HAP-1 (cell line): ENCODE data around the gene RAET1E.
"Not testable (repeated sequence)": the region's sequence is repeated elsewhere in the genome, so short reads cannot be mapped to it uniquely, and the experiment has no call there.

ENCODE experiments used
- DNase-seq, 2 experiments: peaks; one replicate each; pipeline ENCODE4 v3.0.0-alpha.2; 2016 to 2020; ENCODE audit warnings: low spot score in 2 of 2
- H3K27me3 ChIP-seq: fragments of 250-450 bp; sonication (Bioruptor Pico); 2 replicates; pipeline ENCODE4 v1.5.1; 2020; ENCODE audit warnings: low read depth, mild to moderate bottlenecking, moderate library complexity
- H3K36me3 ChIP-seq: fragments of 250-450 bp; sonication (Bioruptor Pico); replicated peaks from 2 replicates; pipeline ENCODE4 v1.5.1; 2020; ENCODE audit warnings: mild to moderate bottlenecking
- H3K4me1 ChIP-seq: fragments of 250-450 bp; sonication (Bioruptor Pico); 2 replicates; pipeline ENCODE4 v1.5.1; 2020; ENCODE audit warnings: mild to moderate bottlenecking
- H3K4me3 ChIP-seq: fragments of 250-450 bp; sonication (Bioruptor Pico); 2 replicates; pipeline ENCODE4 v1.5.1; 2020; ENCODE audit warnings: mild to moderate bottlenecking, moderate library complexity
- H3K9me3 ChIP-seq: fragments of 250-450 bp; sonication (Bioruptor Pico); 2 replicates; pipeline ENCODE4 v1.5.1; 2020; ENCODE audit warnings: mild to moderate bottlenecking, moderate library complexity
- in situ Hi-C: fragments of 300-500 bp; cut with MboI; formaldehyde crosslinking; loops from 3 replicates; pipeline ENCODE4 v1.14.3; 2020; ENCODE audit warnings: low sequenced_read_pairs, inconsistent platforms, mixed read lengths

The RAET1E gene

GRCh38 chr6:149856256-149856994 lies 41.5 kb downstream of the RAET1E start:
- H3K4me1 ChIP-seq: peaks cover 18% of the 10 kb centered on the region
- in situ Hi-C loops: no loop called here
- DNase-seq: no peak

GRCh38 chr6:149855741-149856140 lies 42.2 kb downstream of the RAET1E start:
- peak in 1 of 2 experiments; percentile 4 for DNase-seq
- no peak overlapping the region for H3K4me3 ChIP-seq
- H3K36me3 ChIP-seq: no peaks in the 10 kb centered on the region
- H3K27me3 ChIP-seq: no peaks in the 10 kb centered on the region
- peaks cover 18% of the 10 kb centered on the region for H3K4me1 ChIP-seq
- H3K9me3 ChIP-seq: no peaks in the 10 kb centered on the region
- in situ Hi-C loops: no loop called here

More at GRCh38 chr6:149856256-149856994, 41.5 kb downstream of the RAET1E start:
- Histone ChIP-seq H3K27me3 (no peaks in the 10 kb centered on the region), H3K36me3 (no peaks in the 10 kb centered on the region), H3K9me3 (no peaks in the 10 kb centered on the region), H3K4me3 (no peak overlapping the region)

GRCh38 chr6:149855040-149855654 lies 42.8 kb downstream of the RAET1E start:
- Histone ChIP-seq H3K36me3 (no peaks in the 10 kb centered on the region), H3K27me3 (no peaks in the 10 kb centered on the region), H3K4me3 (no peak overlapping the region), H3K4me1 (peaks cover 17% of the 10 kb centered on the region), H3K9me3 (no peaks in the 10 kb centered on the region)
- no peak for DNase-seq
- in situ Hi-C loops: no loop called here

GRCh38 chr6:149854532-149854931 lies 43.4 kb downstream of the RAET1E start:
- H3K36me3 ChIP-seq: no peaks in the 10 kb centered on the region

GRCh38 chr6:149854017-149854416 lies 43.9 kb downstream of the RAET1E start:
- H3K27me3 ChIP-seq, H3K4me3 ChIP-seq, H3K9me3 ChIP-seq, H3K36me3 ChIP-seq, DNase-seq, in situ Hi-C loops: not testable (repeated sequence)
- H3K4me1 ChIP-seq: peaks cover 10% of the 10 kb centered on the region

More at GRCh38 chr6:149854532-149854931, 43.4 kb downstream of the RAET1E start:
- Histone ChIP-seq H3K4me3 (no peak overlapping the region), H3K4me1 (peaks cover 11% of the 10 kb centered on the region), H3K27me3 (no peaks in the 10 kb centered on the region), H3K9me3 (no peaks in the 10 kb centered on the region)
- DNase-seq: no peak
- in situ Hi-C loops: no loop called here

GRCh38 chr6:149852881-149853280 lies 45.0 kb downstream of the RAET1E start:
- Histone ChIP-seq H3K27me3 (no peaks in the 10 kb centered on the region), H3K4me1 (peaks cover 10% of the 10 kb centered on the region), H3K36me3 (no peaks in the 10 kb centered on the region), H3K9me3 (no peaks in the 10 kb centered on the region), H3K4me3 (no peak overlapping the region)
- DNase-seq: no peak
- in situ Hi-C loops: no loop called here

GRCh38 chr6:149852180-149852579 lies 45.7 kb downstream of the RAET1E start:
- in situ Hi-C loops: no loop called here
- Histone ChIP-seq H3K4me3 (no peak overlapping the region), H3K9me3 (no peaks in the 10 kb centered on the region), H3K36me3 (no peaks in the 10 kb centered on the region), H3K4me1 (peaks cover 10% of the 10 kb centered on the region), H3K27me3 (no peaks in the 10 kb centered on the region)
- DNase-seq: no peak

GRCh38 chr6:149851461-149852110 lies 46.3 kb downstream of the RAET1E start:
- Histone ChIP-seq H3K4me3 (no peak overlapping the region), H3K27me3 (no peaks in the 10 kb centered on the region), H3K36me3 (no peaks in the 10 kb centered on the region), H3K4me1 (peaks cover 10% of the 10 kb centered on the region), H3K9me3 (no peaks in the 10 kb centered on the region)
- in situ Hi-C loops: no loop called here
- no peak for DNase-seq

- in situ Hi-C loops: loop anchor here (25.0 kb wide), 1 partner anchor 164 kb away; no protein-coding TSS in a partner anchor
- H3K4me3 ChIP-seq, H3K36me3 ChIP-seq, DNase-seq, H3K27me3 ChIP-seq, H3K9me3 ChIP-seq, H3K4me1 ChIP-seq: not testable (repeated sequence)
Observed at GRCh38 chr6:149848343-149848742, 49.6 kb downstream of the RAET1E start.
